Panc1 (cell line): ENCODE measurements around the gene FIG4. TPM values are rescaled to one million over a fixed set of nuclear protein-coding genes. Genes with fewer than 3 reads are reported as not detected.

Experiments
- ATAC-seq: fragments of 200-7000 bp; cut with Tn5 transposase; 2 replicates; pipeline ENCODE4 v1.9.1; 2020; ENCODE audit warnings: mild to moderate bottlenecking, moderate library complexity
- BruUV-seq: library from RNA; stranded (reverse); fragments of 400-500 nt; replicated peaks from 2 replicates; lab custom pipeline; 2021; lab: Mats Ljungman, UMichigan
- CTCF ChIA-PET: fragments of 300-600 bp; sonication (Branson Sonifier 250); formaldehyde crosslinking; loops from one replicate; lab custom pipeline; 2022; ENCODE audit warnings: antibody characterized with exemption; lab: Charles Lee
- POLR2A ChIA-PET: fragments of 300-600 bp; sonication (Branson Sonifier 250); formaldehyde crosslinking; loops from one replicate; lab custom pipeline; 2022; ENCODE audit warnings: antibody characterized with exemption; lab: Charles Lee
- DNase-seq: peaks from one replicate; pipeline ENCODE4 v3.0.0-alpha.2; 2010; ENCODE audit warnings: low read depth, low spot score
- H3K27ac ChIP-seq: 2 replicates; pipeline ENCODE4 v1.5.1; 2011; ENCODE audit warnings: mild to moderate bottlenecking, low read length, inconsistent platforms
- H3K27me3 ChIP-seq: fragments of 200-500 bp; sonication (Bioruptor generic); 2 replicates; pipeline ENCODE4 v1.6.0; 2014; ENCODE audit warnings: low read length, inconsistent platforms; ENCODE audit not compliant: control insufficient read depth, insufficient read depth
- H3K36me3 ChIP-seq: fragments of 200-500 bp; sonication (Bioruptor generic); 2 replicates; pipeline ENCODE4 v1.5.1; 2014; ENCODE audit warnings: inconsistent platforms, mild to moderate bottlenecking, low read length, moderate library complexity; ENCODE audit not compliant: control insufficient read depth, insufficient read depth
- H3K4me1 ChIP-seq: 2 replicates; pipeline ENCODE4 v1.5.1; 2011; ENCODE audit warnings: inconsistent platforms, mild to moderate bottlenecking, low read length, moderate library complexity; ENCODE audit not compliant: control insufficient read depth, insufficient read depth
- H3K4me3 ChIP-seq, 2 experiments: 2 replicates each; pipeline ENCODE4 v1.5.1; 2011 to 2012; ENCODE audit warnings: low read depth in 2 of 2, low read length in 2 of 2, mild to moderate bottlenecking in 2 of 2, inconsistent platforms in 1 of 2, moderate library complexity in 1 of 2
- H3K9me3 ChIP-seq: fragments of 200-500 bp; sonication (Bioruptor generic); 2 replicates; pipeline ENCODE4 v1.5.1; 2014; ENCODE audit warnings: low read depth, mild to moderate bottlenecking, inconsistent platforms, low read length, moderate library complexity; ENCODE audit not compliant: control insufficient read depth, insufficient read depth
- POLR2AphosphoS5 ChIP-seq: IDR thresholded peaks from 2 replicates; pipeline ENCODE4 v1.6.1; 2012; ENCODE audit warnings: mild to moderate bottlenecking, low read depth, low read length, moderate library complexity
- TCF7L2 ChIP-seq: IDR thresholded peaks from 2 replicates; pipeline ENCODE4 v1.6.1; 2011; ENCODE audit warnings: mild to moderate bottlenecking, low read depth, low read length, inconsistent platforms
- in situ Hi-C: cut with HindIII; loops from 2 replicates; pipeline ENCODE4 v1.10.0; 2016; ENCODE audit warnings: low sequenced_read_pairs, low pct_unique_long_range_greater_than_20kb
- intact Hi-C: fragments of 100-400 bp; cut with micrococcal nuclease; formaldehyde crosslinking; loops from one replicate; pipeline ENCODE4 v1.10.0; 2022; ENCODE audit not compliant: unreplicated experiment
- total RNA-seq: library from RNA; stranded (reverse); gene quantifications from one replicate; pipeline ENCODE4 v1.2.1, GENCODE V29; 2021; ENCODE audit not compliant: unreplicated experiment
- TF ChIP-seq, protein P1 (sequence below): fragments of 450-650 bp; IDR thresholded peaks from 2 replicates; pipeline ENCODE4 v1.5.1; 2017; ENCODE audit warnings: mild to moderate bottlenecking
- TF ChIP-seq, protein P2 (sequence below), 2 experiments: IDR thresholded peaks; 2 replicates each; pipeline ENCODE4 v1.6.1; 2011 to 2012; ENCODE audit warnings: low read depth in 2 of 2, control low read depth in 1 of 2, low read length in 1 of 2, mild to moderate bottlenecking in 1 of 2, moderate library complexity in 1 of 2; ENCODE audit not compliant: insufficient read depth in 1 of 2

FIG4 gene
- total RNA-seq, 1 experiment from 2014 or later, result 19.0 TPM

DNA sequence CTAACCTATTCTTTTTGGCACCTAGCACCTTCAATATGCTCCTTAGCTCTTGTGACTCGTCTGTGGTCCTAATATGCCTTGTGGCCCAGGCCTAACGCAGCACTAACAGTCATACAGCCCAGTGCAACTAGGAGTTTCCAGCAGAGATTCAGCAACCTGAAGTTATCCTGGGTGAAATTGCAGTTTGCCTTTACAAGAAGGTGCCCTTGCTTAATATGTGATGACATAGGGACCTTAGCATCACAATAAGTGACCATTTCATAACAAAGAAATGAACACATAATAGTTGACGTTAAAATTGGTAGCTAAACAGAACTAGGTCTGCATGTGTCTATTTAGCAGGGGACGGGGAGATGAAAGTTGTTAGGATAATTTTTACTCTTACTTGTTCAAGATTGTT is 10.1 kb downstream of the FIG4 start:
- DNase-seq (no peak), ATAC-seq (no peak)
- Histone ChIP-seq H3K4me3 (no peak overlapping the region), H3K27ac (no peak overlapping the region), H3K9me3 (no peaks in the 10 kb centered on the region), H3K4me1 (no peaks in the 10 kb centered on the region), H3K36me3 (no peaks in the 10 kb centered on the region), H3K27me3 (no peaks in the 10 kb centered on the region)
- CTCF ChIA-PET, result interaction anchor here (2.6 kb wide), 1 partner anchor 338 kb away, joined by 19 read pairs; no protein-coding TSS in a partner anchor
- in situ Hi-C loops (loop anchor here (25.0 kb wide), 1 partner anchor 361 kb away; no protein-coding TSS in a partner anchor), intact Hi-C loops (loop anchor here (10.0 kb wide), 1 partner anchor 164 kb away; no protein-coding TSS in a partner anchor)
- no TSS peak for BruUV-seq
- POLR2A ChIA-PET, result no interaction called here
- TF ChIP-seq, protein P1, sequence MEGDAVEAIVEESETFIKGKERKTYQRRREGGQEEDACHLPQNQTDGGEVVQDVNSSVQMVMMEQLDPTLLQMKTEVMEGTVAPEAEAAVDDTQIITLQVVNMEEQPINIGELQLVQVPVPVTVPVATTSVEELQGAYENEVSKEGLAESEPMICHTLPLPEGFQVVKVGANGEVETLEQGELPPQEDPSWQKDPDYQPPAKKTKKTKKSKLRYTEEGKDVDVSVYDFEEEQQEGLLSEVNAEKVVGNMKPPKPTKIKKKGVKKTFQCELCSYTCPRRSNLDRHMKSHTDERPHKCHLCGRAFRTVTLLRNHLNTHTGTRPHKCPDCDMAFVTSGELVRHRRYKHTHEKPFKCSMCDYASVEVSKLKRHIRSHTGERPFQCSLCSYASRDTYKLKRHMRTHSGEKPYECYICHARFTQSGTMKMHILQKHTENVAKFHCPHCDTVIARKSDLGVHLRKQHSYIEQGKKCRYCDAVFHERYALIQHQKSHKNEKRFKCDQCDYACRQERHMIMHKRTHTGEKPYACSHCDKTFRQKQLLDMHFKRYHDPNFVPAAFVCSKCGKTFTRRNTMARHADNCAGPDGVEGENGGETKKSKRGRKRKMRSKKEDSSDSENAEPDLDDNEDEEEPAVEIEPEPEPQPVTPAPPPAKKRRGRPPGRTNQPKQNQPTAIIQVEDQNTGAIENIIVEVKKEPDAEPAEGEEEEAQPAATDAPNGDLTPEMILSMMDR, result no peak

DNA sequence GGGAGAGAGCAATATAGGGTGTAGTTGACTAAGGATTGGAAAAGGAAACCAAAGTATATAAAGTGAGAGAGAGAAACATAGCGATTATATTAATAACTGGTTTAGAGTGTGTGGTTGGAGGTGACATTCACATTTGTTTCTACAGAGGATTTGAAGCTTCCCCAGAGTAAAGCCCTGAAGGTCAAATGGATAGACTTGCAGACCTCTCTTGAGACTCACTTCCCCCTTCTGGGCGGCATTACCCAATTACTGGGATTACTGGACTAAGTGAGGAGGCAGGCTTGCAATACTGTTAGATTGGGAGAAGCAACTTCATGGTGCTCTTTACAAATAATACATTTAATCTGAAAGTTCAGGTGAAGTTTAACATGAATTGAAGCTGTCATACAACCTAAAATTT is 10.7 kb downstream of the FIG4 start:
- no peaks in the 10 kb centered on the region for H3K4me1 ChIP-seq
- in situ Hi-C loops, result loop anchor here (25.0 kb wide), 1 partner anchor 361 kb away; no protein-coding TSS in a partner anchor
- TF ChIP-seq TCF7L2, result no peak
- no peak for TF ChIP-seq POLR2AphosphoS5
- TF ChIP-seq, protein P2, sequence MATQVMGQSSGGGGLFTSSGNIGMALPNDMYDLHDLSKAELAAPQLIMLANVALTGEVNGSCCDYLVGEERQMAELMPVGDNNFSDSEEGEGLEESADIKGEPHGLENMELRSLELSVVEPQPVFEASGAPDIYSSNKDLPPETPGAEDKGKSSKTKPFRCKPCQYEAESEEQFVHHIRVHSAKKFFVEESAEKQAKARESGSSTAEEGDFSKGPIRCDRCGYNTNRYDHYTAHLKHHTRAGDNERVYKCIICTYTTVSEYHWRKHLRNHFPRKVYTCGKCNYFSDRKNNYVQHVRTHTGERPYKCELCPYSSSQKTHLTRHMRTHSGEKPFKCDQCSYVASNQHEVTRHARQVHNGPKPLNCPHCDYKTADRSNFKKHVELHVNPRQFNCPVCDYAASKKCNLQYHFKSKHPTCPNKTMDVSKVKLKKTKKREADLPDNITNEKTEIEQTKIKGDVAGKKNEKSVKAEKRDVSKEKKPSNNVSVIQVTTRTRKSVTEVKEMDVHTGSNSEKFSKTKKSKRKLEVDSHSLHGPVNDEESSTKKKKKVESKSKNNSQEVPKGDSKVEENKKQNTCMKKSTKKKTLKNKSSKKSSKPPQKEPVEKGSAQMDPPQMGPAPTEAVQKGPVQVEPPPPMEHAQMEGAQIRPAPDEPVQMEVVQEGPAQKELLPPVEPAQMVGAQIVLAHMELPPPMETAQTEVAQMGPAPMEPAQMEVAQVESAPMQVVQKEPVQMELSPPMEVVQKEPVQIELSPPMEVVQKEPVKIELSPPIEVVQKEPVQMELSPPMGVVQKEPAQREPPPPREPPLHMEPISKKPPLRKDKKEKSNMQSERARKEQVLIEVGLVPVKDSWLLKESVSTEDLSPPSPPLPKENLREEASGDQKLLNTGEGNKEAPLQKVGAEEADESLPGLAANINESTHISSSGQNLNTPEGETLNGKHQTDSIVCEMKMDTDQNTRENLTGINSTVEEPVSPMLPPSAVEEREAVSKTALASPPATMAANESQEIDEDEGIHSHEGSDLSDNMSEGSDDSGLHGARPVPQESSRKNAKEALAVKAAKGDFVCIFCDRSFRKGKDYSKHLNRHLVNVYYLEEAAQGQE (IDR thresholded peaks at IDR 0.05; ENCODE audit: insufficient read depth in 1 of 2, low read depth in 2 of 2, low read length in 1 of 2), result no peak
- TF ChIP-seq, protein P1, result no peak
- ChIA-PET CTCF (interaction anchor here (2.6 kb wide), 1 partner anchor 338 kb away, joined by 19 read pairs; no protein-coding TSS in a partner anchor), POLR2A (no interaction called here)
- no peaks in the 10 kb centered on the region for H3K36me3 ChIP-seq
- ATAC-seq (no peak), DNase-seq (no peak)
- BruUV-seq, result no TSS peak
- no peaks in the 10 kb centered on the region for H3K27me3 ChIP-seq
- no peak overlapping the region for H3K4me3 ChIP-seq
- no peaks in the 10 kb centered on the region for H3K9me3 ChIP-seq
- intact Hi-C loops, result loop anchor here (10.0 kb wide), 1 partner anchor 163 kb away; no protein-coding TSS in a partner anchor
- no peak overlapping the region for H3K27ac ChIP-seq
